Progenitor cell of endocrine pancreas (in vitro differentiated cells): Measurements from ENCODE around the gene RPSA. TPM values are rescaled to one million over a fixed set of nuclear protein-coding genes. Genes with fewer than 3 reads are reported as not detected.

Experiments
- DNase-seq: peaks from one replicate; pipeline ENCODE4 v3.0.0; 2021; ENCODE audit warnings: low spot score; ENCODE audit not compliant: unreplicated experiment
- H3K27ac Mint-ChIP-seq: 2 replicates; pipeline ENCODE4 v1.8.0; 2021; ENCODE audit warnings: mild to moderate bottlenecking, moderate library complexity, mixed read lengths
- H3K27me3 Mint-ChIP-seq: 2 replicates; pipeline ENCODE4 v1.8.0; 2021; ENCODE audit warnings: mixed read lengths
- H3K36me3 Mint-ChIP-seq: 2 replicates; pipeline ENCODE4 v1.8.0; 2022; ENCODE audit warnings: mixed read lengths; ENCODE audit not compliant: insufficient read depth
- H3K4me1 Mint-ChIP-seq: 2 replicates; pipeline ENCODE4 v1.8.0; 2021; ENCODE audit warnings: low read depth, mixed read lengths
- H3K4me3 Mint-ChIP-seq: 2 replicates; pipeline ENCODE4 v1.8.0; 2021; ENCODE audit warnings: low read depth, mild to moderate bottlenecking, moderate library complexity, mixed read lengths
- H3K9me3 Mint-ChIP-seq: 2 replicates; pipeline ENCODE4 v1.8.0; 2021; ENCODE audit warnings: low read depth, mixed read lengths
- CTCF ChIP-seq: fragments of 200-600 bp; sonication (generic); IDR thresholded peaks from one replicate; pipeline ENCODE4 v1.5.0; 2021; ENCODE audit warnings: antibody characterized with exemption, mild to moderate bottlenecking; ENCODE audit not compliant: unreplicated experiment
- total RNA-seq: library from RNA; stranded (reverse); gene quantifications from 2 replicates; pipeline ENCODE4 v1.2.1, GENCODE V29; 2021

RPSA gene
- total RNA-seq, 1 donor from 2014 or later, result 1,289 TPM

GRCh38 chr3:39423436-39423970 is 17.0 kb downstream of the RPSA start:
- no peak for TF ChIP-seq CTCF
- peaks cover 8% of the 10 kb centered on the region for H3K27me3 Mint-ChIP-seq
- no peaks in the 10 kb centered on the region for H3K9me3 Mint-ChIP-seq
- peaks cover 17% of the 10 kb centered on the region for H3K4me1 Mint-ChIP-seq
- DNase-seq, result no peak
- no peak overlapping the region for H3K27ac Mint-ChIP-seq
- no peak overlapping the region for H3K4me3 Mint-ChIP-seq
- no peaks in the 10 kb centered on the region for H3K36me3 Mint-ChIP-seq

GRCh38 chr3:39426312-39426711 is 19.8 kb downstream of the RPSA start:
- H3K27me3 Mint-ChIP-seq, result peaks cover 21% of the 10 kb centered on the region
- no peak overlapping the region for H3K4me3 Mint-ChIP-seq
- no peaks in the 10 kb centered on the region for H3K9me3 Mint-ChIP-seq
- H3K36me3 Mint-ChIP-seq, result no peaks in the 10 kb centered on the region
- DNase-seq, result no peak
- TF ChIP-seq CTCF, result no peak
- no peak overlapping the region for H3K27ac Mint-ChIP-seq
- H3K4me1 Mint-ChIP-seq, result no peaks in the 10 kb centered on the region

GRCh38 chr3:39427506-39427905 is 21.0 kb downstream of the RPSA start:
- no peaks in the 10 kb centered on the region for H3K9me3 Mint-ChIP-seq
- no peak for TF ChIP-seq CTCF
- DNase-seq, result no peak
- H3K4me1 Mint-ChIP-seq, result no peaks in the 10 kb centered on the region
- no peaks in the 10 kb centered on the region for H3K36me3 Mint-ChIP-seq
- H3K27me3 Mint-ChIP-seq, result peaks cover 18% of the 10 kb centered on the region
- no peak overlapping the region for H3K27ac Mint-ChIP-seq
- no peak overlapping the region for H3K4me3 Mint-ChIP-seq

- no peak overlapping the region for H3K4me3 Mint-ChIP-seq
- no peaks in the 10 kb centered on the region for H3K4me1 Mint-ChIP-seq
- peaks cover 18% of the 10 kb centered on the region for H3K27me3 Mint-ChIP-seq
- no peak for TF ChIP-seq CTCF
- H3K36me3 Mint-ChIP-seq, result no peaks in the 10 kb centered on the region
- no peak overlapping the region for H3K27ac Mint-ChIP-seq
- H3K9me3 Mint-ChIP-seq, result no peaks in the 10 kb centered on the region
- DNase-seq, result no peak
Observed at GRCh38 chr3:39428745-39429201, 22.3 kb downstream of the RPSA start.

GRCh38 chr3:39429466-39429865 is 22.9 kb downstream of the RPSA start:
- H3K4me1 Mint-ChIP-seq, result no peaks in the 10 kb centered on the region
- H3K27ac Mint-ChIP-seq, result no peak overlapping the region
- no peak for TF ChIP-seq CTCF
- peaks cover 18% of the 10 kb centered on the region for H3K27me3 Mint-ChIP-seq
- no peak overlapping the region for H3K4me3 Mint-ChIP-seq
- no peaks in the 10 kb centered on the region for H3K9me3 Mint-ChIP-seq
- H3K36me3 Mint-ChIP-seq, result no peaks in the 10 kb centered on the region
- no peak for DNase-seq
